Activated T-cell treated with anti-CD3 and anti-CD28 coated beads for 24 hours (primary cell): Measurements from ENCODE around the gene RNF38.
"Not testable (repeated sequence)": the region's sequence is repeated elsewhere in the genome, so short reads cannot be mapped to it uniquely, and the experiment has no call there.

ENCODE experiments used
- DNase-seq: peaks from one replicate; pipeline ENCODE4 v3.0.0-alpha.2; 2020; ENCODE audit warnings: low read depth

RNF38 gene

DNA sequence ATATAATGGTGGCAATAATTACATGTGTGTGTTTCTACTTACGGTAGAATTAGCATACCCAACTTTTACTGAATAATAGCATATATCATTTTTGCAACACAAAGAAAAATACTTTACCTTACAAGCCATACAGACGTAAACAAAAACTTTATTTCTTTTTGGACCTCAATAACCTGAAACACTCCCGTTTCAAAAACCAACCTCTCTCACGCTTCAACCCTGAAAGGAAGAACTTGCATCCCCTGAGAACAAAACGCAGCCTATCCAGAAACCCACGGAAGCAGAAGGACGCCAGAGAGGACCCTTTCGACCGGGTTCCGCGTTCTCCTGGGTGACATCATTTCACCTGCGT, at the start of gene RNF38:
Gene RNF38 (minus strand): TSS at position 290 of the 352 bp plus-strand sequence. CDS start 161 bp downstream, at position 129.
- DNase-seq, result no peak

DNA sequence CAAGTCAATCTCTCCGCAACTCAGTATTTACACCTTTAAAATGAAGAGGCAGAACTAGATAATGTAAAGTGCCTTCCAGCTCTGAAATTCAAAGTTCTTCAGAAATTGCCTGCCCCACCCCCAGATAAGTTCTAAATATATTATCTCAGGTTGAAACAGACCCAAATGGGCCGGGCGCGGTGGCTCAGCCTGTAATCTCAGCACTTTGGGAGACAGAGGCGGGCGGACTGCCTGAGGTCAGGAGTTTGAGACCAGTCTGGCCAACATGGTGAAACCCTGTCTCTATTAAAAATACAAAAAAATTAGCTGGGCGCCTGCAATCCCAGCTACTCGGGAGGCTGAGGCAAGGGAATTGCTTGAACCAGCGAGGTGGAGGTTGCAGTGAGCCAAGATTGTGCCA, 48.5 kb upstream of the RNF38 start:
- not testable (repeated sequence) for DNase-seq

GRCh38 chr9:36448017-36448416, 47.9 kb upstream of the RNF38 start:
- no peak for DNase-seq

- DNase-seq, result not testable (repeated sequence)
Measured at GRCh38 chr9:36446678-36447077, 46.6 kb upstream of the RNF38 start.

GRCh38 chr9:36445800-36446361, 45.8 kb upstream of the RNF38 start:
- DNase-seq, result no peak

DNA sequence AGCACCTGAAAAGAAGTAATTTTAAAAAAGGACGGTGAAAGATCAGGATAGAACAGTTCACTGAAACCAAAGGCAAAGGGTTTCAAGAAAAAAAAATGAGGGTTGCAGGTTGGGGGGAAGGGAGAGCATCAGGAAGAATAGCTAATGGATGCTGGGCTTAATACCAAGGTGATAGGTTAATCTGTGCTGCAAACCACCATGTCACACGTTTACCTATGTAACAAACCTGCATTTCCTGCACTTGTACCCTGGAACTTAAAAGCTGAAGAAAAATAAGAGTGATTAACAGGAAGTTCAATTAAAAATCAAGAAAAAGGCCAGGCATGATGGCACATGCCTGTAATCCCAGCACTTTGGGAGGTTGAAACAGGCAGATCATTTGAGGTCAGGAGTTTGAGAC, 44.1 kb upstream of the RNF38 start:
- DNase-seq, result no peak

DNA sequence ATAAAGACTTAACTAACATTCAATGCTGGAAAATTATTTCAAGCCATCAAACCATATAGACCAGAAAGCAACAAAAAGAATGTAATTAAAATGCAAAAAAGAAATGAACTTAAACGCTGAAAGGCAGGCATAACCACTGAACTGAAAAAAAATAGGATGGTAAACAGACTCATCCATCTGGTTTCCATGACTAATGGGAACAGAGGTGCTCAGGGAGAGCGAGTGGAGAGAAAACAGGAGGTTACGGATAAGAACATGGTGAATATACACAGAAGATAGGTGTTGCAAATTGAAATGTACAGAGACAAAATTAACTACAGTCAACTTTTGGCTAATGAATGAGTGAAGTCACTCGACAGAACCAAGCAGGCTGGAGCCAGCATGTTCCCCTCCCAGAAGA, 43.5 kb upstream of the RNF38 start:
- no peak for DNase-seq

GRCh38 chr9:36442710-36443109, 42.6 kb upstream of the RNF38 start:
- no peak for DNase-seq

DNA sequence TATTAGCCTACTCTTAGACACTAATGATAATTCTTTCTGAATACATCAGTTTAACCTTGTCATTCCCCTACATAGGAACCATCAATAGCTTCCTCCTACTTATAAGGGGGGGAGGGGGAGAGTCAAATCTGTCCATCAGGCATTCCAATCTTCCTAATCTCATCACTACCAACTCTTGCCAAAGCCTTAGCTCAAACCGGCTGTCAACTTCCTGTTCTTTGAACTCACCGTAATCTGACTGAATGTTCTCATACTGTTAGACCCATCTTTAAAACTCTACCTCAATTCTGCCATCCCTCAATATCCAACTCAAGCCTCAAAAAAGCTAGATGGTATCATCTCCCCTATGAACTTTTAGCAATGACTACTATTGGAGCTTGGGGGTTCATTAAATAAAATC, 41.9 kb upstream of the RNF38 start:
- no peak for DNase-seq

GRCh38 chr9:36438536-36439236, 38.6 kb upstream of the RNF38 start:
- no peak for DNase-seq

- no peak for DNase-seq
Measured at GRCh38 chr9:36437790-36438189, 37.7 kb upstream of the RNF38 start.

DNA sequence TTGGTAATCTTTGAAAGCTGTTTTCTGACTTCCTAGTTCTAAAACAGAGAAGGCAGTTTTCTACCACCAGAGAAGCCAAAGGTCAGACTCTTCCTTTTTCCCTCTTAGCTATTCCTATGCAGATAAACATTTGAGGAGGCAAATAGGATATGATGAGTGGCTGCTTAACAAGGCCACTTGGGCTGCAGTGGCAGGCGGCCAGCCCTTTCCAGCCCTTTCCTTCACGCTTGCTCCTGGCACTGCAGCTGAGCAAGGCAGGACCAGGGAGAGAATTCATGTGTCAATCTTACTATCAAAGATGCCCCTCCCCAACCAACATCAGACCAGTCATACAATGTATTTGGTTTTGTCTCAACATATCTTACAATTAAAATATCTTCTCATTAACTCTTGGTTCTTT, 36.8 kb upstream of the RNF38 start:
- no peak for DNase-seq

DNA sequence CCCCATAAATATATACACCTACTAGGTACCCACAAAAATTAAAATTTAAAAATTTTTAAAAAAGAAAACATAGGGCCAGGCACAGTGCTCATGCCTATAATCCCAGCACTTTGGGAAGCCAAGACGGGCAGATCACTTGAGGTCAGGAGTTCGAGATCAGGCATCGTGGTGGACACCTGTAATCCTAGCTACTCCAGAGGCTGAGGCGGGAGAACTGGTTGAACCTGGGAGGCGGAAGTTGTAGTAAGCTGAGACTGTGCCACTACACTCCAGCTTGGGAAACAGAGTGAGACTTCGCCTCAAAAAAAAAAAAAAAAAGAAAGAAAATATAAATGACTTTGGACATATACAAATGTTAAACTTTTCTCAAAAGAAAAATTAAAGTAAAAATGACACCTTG, 33.3 kb upstream of the RNF38 start:
- DNase-seq, result no peak

GRCh38 chr9:36431078-36431477, 31.0 kb upstream of the RNF38 start:
- DNase-seq, result no peak

DNA sequence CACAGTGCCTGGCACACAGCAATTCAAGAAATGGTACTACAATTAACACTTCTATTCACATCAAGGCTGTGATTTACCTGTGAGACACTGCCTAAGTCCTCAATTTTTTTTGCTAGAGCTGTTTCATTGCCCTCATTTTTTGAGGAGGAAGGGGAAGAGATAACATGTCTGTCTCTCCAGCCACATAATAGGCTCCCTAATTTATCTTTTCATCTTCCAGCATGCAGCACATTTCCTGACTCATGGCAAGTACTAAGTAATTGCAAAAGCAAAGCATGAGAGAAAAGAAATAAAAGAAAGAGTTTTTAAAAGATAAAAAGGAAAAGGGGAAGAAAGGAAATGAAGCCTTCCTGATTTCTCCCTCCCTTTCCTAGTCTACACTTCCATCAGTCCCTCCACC, 26.9 kb upstream of the RNF38 start:
- DNase-seq, result no peak

DNA sequence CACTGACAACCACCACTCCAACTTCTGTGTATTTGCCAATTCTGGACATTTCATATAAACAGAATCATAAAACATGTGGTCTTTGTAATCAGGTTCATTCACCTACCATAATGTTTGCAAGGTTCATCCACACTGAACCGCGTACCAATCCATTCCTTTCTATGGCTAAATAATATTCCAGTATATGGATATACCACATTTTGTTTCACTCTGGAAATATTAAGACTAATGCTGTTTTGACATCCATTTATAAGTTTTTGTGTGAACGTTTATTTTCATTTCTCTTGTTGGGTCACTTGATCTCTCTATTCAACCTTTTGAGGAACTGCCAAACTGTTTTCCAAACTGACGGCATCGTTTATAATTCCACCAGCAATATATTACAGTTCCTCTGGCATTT, 26.3 kb upstream of the RNF38 start:
- DNase-seq, result no peak

DNA sequence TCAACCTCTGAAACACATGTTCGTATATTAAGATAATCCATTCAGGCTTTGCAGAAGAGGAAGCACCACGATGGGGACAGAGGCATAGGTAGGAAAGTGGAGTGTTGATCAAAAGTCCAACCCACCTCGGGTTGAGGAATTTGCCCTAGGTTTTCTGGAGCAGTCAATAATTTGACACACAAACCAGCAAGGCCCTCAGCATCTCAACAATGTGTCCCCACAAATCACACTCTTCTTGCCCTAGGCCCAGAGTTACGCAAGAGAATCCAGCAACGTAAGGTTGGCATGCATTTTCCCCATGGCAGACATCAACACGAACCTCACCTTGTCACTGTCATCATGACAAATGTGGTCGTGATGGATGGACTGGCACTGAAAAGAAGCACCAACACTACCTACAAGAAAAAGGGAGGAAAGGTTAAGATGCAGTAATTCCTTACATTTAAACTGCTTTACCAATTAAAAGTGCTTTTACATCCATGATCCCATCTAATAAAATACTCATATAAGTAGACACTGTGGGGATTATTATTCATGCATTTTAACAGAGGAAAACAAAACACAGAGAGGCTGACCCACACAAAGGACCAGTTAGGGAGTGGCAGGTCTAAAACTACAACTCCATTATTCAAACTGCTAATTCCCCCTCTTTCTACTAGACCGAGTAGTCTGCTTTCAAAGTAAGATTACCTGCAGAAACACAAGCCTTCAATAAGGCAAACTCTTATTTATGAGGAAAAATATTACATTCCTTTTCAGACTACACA, 24.4 kb upstream of the RNF38 start:
- no peak for DNase-seq

GRCh38 chr9:36423206-36423605, 23.1 kb upstream of the RNF38 start:
- DNase-seq, result no peak

GRCh38 chr9:36416890-36417289, 16.8 kb upstream of the RNF38 start:
- no peak for DNase-seq

DNA sequence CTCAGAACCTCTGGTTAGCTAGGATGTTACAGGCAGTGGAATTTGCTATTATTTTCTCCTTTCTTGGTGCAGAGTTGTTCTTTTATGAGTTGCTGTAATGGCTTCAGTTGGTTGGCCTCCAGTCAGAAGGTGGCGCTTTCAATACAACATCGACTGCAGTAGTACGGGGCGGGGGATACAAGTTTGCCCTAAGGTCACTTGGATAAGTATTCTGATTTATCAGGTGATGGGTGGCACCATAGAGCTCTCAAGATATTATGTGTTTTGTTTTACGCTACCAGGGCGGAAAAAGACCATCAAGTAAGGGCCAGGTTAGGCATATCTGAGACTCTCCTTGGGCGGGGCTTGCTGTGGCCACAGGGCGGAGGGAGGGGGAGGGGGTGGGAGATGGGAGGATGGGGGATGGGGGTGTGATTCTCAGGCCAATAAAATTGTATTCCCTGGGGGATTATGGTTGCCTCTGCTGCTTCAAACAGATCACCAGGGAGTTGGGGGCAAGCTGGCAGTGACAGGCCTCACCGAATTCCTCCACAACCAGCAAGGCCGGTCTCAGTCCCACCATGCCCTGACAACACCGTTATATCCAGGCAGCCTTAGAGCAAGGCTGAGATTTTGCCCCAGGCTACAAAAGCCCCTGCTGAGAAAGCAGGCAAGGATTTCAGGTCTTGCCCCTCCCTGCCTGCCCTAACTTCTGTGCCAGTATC, 15.9 kb upstream of the RNF38 start:
- no peak for DNase-seq

DNA sequence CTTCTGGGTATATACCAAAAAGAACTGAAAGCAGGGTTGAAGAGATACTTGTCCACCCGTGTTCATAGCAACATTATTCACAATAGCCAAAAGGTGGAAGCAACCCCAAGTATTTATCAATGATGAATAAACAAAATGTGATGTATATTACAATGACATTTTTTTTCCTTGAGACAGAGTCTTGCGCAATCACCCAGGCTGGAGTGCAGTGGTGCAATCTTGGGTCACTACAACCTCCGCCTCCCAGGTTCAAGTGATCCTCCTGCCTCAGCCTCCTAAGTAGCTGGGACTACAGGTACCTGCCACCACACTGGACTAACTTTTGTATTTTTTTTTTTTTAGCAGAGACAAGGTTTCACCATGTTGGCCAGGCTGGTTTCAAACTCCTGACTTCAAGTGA, 11.3 kb upstream of the RNF38 start:
- not testable (repeated sequence) for DNase-seq

- not testable (repeated sequence) for DNase-seq
Measured at GRCh38 chr9:36409076-36409475, 9.0 kb upstream of the RNF38 start.
